HG03066 (cell line): ENCODE results near the gene KATNIP.
"Not testable (repeated sequence)": the region's sequence is repeated elsewhere in the genome, so short reads cannot be mapped to it uniquely, and the experiment has no call there.

Experiments used
- ATAC-seq: cut with Tn5 transposase; IDR thresholded peaks from one replicate; pipeline ENCODE4 v1.9.1; 2021; ENCODE audit warnings: low read depth; ENCODE audit not compliant: unreplicated experiment

Gene KATNIP

GRCh38 chr16:27531826-27532800 lies 17.8 kb upstream of the KATNIP start:
- no peak for ATAC-seq

- no peak for ATAC-seq
Measured at GRCh38 chr16:27534256-27534655, 15.7 kb upstream of the KATNIP start.

GRCh38 chr16:27538528-27538927 lies 11.4 kb upstream of the KATNIP start:
- ATAC-seq, result no peak

- ATAC-seq, result no peak
Measured at GRCh38 chr16:27539120-27539519, 10.8 kb upstream of the KATNIP start.

- ATAC-seq, result no peak
Measured at GRCh38 chr16:27539636-27540035, 10.3 kb upstream of the KATNIP start.

GRCh38 chr16:27543801-27544200 lies 6.1 kb upstream of the KATNIP start:
- ATAC-seq, result no peak

GRCh38 chr16:27544671-27545070 lies 5.3 kb upstream of the KATNIP start:
- no peak for ATAC-seq

GRCh38 chr16:27547134-27547533 lies 2.8 kb upstream of the KATNIP start:
- no peak for ATAC-seq

GRCh38 chr16:27547851-27548250 lies 2.1 kb upstream of the KATNIP start:
- no peak for ATAC-seq

- ATAC-seq, result peak; percentile 7
Measured at GRCh38 chr16:27549464-27549745, 539 bp upstream of the KATNIP start.

- ATAC-seq, result no peak
Measured at GRCh38 chr16:27550582-27550920, 607 bp downstream of the KATNIP start.

- no peak for ATAC-seq
Measured at GRCh38 chr16:27551036-27551435, 1.1 kb downstream of the KATNIP start.

- ATAC-seq, result no peak
Measured at GRCh38 chr16:27556471-27556870, 6.5 kb downstream of the KATNIP start.

GRCh38 chr16:27558434-27558833 lies 8.5 kb downstream of the KATNIP start:
- no peak for ATAC-seq

- ATAC-seq, result no peak
Measured at GRCh38 chr16:27558932-27559331, 9.0 kb downstream of the KATNIP start.

GRCh38 chr16:27561216-27561615 lies 11.3 kb downstream of the KATNIP start:
- no peak for ATAC-seq

GRCh38 chr16:27564224-27564623 lies 14.3 kb downstream of the KATNIP start:
- no peak for ATAC-seq

GRCh38 chr16:27566417-27566816 lies 16.5 kb downstream of the KATNIP start:
- ATAC-seq, result no peak

- ATAC-seq, result no peak
Measured at GRCh38 chr16:27568077-27568476, 18.1 kb downstream of the KATNIP start.

GRCh38 chr16:27570986-27571385 lies 21.0 kb downstream of the KATNIP start:
- not testable (repeated sequence) for ATAC-seq

GRCh38 chr16:27571433-27572326 lies 21.7 kb downstream of the KATNIP start:
- no peak for ATAC-seq

- ATAC-seq, result no peak
Measured at GRCh38 chr16:27572711-27573110, 22.8 kb downstream of the KATNIP start.
